HG02852 (cell line): Measurements from ENCODE around the gene TBX4.

Experiments
- ATAC-seq: cut with Tn5 transposase; IDR thresholded peaks from one replicate; pipeline ENCODE4 v1.9.1; 2021; ENCODE audit warnings: mild to moderate bottlenecking, moderate library complexity; ENCODE audit not compliant: unreplicated experiment

Gene TBX4

DNA sequence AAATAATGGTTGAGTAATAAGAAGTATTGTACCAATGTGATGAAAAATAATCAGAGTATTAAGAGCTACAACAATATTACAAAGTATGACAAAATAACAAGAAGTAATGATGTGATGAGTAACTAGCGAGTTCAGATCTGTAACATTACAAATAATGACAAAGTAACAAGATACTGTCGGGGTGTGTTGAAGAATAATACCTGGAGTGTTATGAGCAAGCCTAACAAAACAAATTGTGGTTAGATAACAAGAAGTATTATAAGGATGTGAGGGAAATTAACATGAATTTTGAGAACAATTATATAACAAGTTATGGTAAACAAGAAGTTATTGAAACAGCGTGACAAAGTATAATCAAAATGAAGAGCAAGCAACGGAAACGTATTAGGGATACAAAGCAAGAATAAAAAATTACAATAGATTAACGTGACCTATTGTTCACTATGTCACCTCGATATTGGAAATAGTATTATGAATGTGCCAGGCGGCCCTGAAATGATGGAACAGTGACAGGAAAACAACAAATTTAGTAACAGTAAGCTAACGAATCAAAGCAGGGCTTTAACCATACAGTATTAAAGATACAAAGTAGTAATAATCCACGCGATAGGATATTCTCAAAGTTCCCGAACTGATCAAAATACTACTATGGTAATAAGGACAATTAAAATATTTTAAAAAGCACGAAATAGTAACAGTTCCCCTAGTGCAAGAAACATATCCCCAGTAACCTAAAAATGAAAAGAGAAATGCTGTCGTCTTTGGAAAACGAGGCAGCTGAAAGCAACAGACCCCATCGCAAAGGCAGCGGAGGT is 1.6 kb downstream of the TBX4 start:
- ATAC-seq, result no peak

DNA sequence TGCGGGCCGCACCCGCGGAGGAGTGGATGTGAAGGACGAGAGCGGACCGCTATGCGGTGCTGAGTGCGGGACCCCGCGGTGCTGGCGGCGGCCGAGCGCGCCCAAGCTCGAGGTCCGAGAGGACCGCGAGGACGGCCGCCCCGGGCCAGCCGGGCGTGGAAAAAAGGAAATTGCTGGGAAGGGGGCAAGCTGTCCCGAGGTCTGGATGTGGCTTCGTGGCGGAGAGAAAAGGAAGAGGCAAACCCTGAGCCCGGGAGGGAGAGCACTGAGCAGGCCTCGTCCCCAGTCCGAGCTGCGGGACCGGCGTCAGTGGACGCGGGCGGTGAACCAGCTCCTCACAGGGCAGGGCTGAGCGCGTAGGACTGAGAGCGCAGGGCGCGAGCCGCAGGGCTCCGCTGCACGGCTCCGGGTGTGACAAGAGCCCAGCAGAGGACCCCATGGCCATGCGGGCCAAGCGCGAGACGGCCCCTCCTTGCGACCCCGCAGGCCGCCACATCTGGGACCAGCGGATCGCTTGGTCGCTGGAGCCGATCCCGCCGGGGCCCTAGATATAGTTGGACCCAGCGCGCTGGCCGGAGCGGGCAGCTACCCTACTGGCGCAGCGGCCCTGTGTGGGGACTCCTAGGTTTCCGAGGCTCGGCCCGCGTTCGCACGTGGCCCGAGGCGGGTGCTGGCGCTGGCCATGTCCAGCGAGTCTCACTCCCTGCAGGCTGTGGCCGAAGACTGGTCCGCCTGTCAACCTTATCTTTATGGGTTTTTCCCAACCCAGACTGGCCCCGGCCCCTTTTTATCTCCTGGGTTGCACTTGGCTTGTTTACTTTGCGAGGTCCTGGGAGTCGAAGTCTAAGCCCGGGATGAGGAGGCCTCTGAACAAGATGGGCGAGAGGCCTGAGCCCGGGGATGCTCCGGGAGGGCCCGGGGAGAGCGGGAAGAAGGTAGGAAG is 2.4 kb downstream of the TBX4 start:
- ATAC-seq, result no peak

DNA sequence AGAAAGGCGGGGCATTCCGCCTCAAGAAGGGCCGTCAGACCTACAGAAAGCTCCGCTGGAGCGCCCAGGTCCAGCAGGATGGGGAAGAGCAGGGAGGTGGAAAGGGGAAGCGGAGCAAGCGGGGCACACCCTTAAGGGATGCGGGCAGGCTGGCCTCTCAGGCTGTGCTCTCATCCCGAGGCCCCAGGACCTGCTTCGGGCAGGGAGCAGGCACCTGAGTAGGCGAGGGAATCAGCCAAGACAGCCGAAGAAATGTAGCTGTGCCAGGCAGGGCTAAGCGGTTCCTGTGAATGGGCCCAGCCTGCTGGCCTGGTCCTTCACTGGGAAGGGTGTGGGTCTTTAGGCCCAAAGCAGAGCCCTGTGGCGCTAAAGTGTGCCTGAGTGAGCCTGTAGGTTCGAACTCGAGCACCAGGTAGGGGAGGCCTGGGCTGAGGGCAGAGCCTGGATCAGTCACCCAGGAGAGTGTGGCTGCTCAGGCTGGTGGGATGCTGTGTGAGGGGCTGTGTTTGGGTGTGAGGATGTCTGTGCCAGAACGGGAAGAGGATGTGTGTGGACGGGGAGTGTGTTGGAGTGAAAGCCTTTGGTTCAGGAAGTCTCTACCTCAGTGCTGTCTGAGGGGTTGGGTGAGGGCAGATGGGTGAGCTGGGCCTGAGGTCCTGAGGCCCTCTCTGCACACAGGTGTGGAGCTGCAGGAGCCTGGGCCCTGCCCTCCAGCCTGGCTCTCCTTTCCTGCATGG is 3.3 kb downstream of the TBX4 start:
- ATAC-seq, result no peak

DNA sequence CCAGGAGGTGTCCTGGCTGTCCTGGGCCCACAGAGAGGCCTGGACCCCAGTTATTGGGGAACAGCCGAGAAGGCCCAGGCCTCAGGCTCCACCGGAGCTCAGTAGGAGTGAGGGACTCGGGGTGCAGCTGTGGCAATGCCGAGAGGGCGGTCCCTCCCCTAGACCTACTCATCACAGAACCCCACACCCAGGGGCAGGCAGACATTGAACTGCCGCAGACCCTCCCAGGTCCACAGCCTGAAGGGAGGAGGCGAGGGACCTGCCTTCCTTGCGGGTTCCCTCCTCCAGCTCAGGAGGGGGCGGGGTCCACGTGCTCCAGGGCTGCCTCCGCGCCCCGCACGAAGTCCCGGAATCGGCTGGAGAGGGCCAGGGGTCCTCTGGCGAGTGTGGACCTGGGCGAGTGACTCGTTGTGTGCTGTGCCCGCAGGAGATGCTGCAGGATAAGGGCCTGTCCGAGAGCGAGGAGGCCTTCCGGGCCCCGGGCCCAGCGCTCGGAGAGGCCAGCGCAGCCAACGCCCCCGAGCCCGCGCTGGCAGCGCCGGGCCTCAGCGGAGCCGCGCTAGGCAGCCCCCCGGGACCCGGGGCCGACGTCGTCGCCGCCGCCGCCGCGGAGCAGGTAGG is 3.9 kb downstream of the TBX4 start:
- ATAC-seq, result no peak

DNA sequence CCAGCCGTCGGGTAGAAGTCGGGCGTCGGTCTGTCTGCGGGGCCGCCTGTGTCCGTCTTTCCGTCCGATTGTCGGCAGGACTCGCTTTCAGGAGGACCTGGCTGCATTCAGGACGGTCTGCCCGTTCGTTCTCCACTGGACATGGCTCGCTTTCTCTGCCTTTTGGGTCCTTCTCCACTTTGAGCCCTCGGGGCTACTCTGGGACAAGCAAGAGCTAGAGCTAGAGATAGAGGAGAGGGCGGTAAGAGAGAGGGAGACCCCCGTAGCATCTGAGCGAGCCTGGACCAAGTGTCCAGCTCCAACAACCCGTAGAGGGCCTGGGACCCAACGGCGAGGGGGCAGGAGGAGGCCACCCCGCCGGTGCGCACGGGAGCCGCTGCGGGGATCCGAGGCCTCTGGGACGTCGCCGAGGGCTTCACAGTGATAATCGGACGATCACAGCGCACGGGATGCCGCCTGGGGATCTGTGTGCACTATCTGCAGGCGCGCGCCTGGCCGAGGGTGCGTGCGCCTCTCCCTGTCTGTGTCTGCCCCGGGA is 4.5 kb downstream of the TBX4 start:
- ATAC-seq, result no peak

DNA sequence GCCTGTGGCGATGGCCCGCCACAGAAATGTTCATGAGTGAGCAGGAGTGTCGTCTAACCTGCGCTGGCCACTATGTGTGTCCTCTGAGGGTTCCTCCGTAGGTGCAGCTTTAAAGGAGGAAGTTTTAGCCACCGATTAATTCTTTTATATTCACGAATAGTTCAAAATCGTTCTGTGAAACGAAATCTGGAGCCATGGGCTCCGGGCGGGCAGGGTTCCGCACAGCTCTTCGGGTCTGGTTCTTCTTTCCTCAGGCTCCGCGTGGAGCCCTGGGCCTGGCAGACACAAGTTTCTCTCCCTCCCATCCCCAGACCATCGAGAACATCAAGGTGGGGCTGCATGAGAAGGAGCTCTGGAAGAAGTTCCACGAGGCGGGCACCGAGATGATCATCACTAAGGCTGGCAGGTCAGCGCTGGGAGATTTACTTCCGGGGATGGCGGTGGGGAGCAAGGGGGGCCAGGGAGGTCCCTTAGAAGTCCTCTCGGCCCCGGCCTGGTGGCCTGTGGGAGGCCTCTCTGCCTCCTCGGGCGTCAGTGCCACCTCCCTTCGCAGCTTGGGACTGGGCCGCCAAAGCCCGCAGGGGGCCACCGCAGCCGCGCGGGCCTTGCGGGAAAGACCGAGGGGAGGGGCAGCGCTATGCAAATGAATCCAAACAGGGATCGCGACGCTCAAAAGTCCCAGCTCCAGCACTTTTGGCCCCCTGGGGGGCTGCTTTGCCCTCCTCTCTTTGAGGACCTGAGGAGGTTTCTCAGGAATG is 5.2 kb downstream of the TBX4 start:
- ATAC-seq, result no peak

DNA sequence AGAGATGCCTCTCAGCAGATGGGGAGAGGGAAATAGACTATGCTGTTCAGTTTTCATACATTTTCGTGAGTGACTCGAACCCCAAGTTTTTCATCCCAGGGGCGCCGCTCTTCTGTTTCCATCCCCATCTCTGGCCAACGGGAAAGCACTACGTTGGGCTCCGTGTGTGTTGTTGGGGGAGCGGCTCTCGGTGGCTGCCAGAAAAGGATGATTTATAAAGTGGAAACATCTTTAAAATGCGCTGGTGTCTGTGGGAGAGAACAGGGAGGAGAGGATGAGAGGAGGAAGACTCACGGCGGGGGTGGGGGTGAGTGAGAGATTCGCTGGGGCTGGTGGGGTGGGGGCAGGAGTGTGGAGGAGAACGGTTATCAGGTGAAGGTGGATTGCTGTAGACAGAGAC is 5.8 kb downstream of the TBX4 start:
- no peak for ATAC-seq

DNA sequence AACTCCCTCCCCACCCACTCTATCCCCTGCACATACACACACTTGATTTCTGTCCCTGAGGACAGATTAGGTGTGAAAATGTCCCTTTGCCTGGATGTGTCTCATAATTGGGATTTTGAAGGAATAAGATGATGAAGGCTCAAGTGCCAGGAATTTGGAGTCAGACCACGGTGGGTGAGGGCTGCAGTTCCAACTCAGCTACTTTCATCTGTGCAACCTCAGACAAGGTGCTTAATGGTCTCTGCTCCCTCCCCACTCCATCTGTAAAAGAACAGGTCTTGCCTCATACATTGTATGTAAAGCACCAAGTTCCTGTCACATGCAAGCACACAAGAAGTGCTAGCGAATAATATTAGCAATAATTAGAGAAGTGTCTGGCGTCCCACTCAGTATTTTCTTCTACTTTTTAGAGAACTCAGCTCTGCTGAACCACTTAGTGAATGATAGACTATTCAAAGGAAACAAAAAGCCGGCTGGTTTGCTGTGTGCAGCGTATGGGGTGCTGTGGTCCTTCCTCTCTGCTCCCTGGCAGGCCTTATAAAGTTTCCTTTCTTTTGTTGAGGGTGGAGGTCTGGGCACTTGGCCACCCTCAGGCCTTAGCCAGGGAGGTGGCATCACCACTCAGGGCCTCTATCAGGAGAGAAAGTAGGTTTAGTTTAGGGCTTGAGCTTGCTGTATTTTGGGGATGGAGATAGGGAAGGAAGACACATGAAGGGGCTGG is 6.4 kb downstream of the TBX4 start:
- no peak for ATAC-seq

DNA sequence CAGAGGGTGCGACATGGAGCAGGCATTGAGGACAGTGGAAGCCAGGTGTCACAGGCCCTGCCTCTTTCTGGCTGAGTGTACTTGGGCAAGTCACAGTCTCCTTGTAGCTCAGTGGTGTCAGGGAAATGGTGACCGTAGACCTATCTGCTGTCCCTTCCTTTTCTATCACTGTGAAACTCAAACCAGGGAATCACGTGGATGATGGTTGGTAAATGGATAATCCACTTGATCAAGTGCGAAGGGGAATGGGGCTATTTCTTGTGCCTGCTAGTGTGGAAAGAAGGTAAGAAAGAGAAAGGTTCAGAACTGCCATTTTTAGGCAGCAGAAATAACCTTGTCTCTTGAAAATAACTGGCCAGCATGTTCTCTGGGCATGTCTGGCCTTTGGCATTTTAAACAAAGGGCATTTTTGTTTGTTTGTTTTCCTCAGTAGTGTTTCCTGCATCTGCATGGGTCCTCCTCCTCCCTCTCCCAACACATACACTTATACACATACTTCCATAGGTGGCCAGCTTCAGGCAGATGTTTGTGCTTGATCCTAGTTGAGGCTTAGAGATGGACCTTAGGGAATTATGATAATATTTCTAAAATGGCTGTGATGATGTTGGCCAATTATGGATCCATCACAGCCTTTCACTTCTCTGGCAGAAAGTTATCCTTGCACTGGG is 7.1 kb downstream of the TBX4 start:
- ATAC-seq, result no peak

DNA sequence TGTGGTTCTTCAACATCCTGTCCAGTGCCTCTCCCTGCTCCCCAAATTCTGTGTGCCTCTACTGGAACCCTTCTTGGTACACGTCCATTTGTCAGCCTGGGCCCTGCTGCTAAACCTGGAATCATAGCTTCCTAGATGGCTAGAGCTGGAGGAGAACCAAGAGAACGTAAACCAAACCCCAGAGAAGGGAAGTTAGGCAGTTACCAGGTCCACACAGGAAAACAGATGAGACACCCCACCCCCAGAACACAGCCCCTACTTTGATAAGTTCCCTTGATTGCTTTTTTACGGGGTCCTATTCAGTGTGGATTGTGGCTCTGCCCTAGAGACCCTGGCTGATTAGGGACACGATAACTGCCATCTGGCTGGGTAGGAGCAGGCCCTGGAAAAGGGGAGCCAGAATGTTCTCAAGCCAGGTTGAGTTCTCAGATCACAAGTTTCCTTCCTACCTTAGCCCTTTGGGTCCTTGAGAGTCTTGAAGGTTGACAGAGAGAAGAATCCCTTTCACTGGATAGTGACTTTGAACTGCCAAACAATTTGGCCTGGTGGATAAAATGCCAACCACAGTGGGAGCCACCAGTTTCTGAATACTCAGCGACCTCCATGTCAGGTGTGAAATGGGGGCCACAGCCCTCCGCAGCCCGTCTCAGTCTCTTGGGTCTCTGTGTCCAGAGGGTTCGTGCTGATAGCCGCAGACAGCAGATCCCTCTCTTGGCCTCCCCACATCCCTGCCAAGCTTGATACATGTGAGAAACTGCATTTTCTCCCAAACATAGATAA is 7.9 kb downstream of the TBX4 start:
- no peak for ATAC-seq

DNA sequence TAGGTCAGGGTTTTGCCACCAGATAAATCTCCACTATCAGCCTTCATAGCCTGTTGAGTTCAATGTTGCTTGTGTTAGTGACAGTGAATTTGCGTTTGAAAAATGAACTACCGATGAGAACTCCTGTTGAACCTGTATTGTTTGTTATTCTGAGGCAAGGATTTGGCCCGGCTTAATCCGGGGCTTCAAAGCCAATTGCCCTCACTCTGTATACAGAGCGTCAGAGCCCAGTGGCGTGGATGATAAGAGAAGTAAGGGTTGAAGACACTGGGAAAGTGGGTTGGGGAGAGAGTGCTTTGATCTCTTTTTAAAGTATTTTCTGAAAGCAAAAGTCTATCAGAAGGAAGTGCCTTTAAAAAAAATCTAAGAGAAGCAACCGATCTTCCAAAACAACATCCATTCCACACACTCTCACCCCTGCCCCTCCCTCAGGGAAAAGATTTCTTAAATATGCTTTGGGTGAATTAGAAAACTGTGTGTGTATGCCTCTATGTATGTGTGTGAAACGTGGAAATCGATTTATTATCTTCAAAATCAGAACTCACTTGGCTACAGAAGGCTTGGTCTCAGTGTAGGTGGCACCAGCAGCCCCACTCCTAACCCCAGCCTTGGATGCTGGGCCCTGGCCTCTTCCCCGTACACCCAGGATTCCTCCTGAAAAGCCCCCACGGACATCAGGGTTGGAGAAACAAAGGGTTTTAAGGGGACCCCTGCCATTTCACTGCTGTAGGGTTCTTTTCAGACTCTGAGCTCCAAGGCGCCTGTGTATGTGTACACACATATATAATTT is 8.8 kb downstream of the TBX4 start:
- ATAC-seq, result no peak

DNA sequence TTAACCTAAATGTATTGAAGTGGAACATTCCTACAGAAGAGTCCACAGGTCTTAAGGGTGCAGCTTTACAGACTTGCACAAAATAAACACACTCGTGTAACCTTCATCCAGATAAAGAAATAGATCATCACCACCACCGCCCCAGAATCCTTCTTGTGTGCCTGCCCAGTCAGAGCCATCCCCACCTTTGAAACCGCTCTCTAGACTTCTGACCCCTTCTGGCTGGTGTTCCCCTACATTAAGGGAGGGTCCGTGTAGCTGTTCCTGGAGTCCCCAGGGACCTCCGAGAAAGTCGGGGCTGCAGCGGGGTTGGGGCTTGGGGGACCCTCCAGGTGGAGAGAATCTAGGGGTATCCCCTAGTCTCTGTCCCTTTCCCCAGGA is 9.4 kb downstream of the TBX4 start:
- ATAC-seq, result no peak

DNA sequence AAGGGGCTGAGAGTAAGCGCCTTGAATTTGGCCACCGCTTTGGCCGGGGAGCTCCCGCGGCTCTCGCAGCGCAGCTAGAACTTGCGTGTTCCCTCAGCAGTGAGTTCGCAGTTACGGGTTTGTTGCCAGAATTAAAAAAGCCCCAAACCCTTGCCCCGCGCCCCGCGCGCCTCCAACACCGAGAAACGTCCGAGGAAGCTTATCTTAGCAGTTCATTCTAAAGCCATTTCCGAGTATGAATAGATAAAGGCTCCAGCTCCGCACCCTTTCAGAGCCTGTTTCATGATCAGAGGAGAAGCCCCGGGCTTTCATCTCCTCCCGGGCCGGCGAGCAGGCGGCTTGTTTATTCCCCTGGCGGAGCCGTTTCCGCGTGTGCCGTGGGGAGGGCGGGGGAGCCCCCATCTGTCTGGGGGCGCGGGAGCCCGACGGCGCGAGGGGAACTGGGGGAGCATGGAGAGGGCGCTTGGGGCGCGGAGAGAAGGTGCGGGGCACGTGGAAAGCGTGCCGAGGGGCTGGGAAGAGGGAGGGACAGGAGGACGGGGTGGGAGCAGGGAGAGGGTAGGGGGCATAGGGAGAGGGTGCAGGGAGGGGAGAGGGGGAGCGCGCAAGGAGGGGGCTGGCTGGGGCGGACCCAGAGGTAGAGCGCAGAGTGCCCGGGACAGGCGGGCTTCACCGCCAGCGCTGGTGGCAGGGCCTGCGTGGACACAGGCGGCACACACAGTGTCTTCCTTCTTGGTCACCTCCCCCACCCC is 9.9 kb downstream of the TBX4 start:
- ATAC-seq, result no peak

DNA sequence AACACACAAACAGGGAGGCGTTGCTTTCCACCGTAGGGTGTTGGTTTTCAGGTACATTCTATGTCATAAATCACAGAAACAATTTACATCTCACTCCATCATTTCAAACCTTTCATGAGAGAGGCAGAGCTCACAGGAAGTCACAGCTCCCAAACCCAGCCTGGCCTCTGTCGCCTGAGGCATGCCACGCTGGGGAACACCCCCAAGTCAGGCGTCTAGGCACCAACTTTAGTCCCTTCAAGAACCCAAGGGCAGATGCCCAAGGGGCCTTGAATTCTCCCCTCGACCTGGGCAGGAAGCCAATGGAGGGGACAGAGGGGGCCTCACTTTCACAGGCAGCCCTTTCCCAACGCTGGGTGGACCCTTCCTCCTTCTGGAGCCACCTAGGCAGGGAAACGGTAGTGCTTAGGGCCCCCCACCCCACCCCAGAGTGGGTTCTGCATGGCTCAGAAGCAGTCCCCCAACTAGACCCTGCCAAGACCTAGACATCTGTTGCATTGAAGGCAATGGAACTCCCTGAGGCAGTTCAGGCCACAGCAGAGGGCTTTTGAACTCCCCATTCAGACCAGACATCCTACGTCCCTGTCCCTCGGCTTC is 10.6 kb downstream of the TBX4 start:
- no peak for ATAC-seq

DNA sequence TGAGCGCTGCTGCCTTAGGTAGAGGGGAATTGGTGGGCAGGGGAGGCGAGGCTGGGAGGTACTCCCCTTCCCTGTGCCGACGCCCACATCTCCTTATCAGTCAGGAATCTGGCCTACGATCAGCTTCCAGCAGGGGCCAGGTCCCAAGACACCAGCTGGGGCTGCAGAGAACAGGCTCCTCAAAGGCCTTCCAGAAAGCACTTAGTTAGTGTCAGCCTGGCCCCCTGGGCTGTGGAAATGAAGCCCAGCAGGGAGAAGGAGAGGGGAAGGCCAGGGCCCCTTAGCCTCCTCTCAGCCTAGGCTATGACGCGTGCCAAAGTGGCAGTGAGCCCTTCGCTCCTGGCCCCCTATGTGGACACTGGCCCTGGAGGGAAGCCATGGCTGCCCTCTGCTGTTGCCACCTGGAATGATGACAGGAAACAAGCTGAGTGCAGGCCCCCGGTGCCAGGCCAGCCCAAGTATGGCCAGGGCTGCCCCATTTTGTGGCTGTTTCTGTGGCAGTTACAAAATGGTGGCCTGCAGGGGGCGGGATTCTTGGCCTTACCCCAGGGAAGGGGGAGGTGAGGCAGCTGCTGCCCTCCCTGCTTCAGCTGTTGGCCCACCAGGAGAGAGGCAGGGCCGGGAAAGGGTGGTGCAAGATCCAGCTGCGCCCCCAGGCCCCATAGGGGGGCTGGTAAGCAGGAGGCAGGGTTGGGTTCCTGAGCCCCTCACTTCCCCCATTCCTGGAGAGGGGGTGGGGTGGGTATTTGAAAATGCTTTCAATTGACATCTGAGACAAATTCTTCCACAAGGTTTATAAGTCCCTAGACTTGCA is 11.3 kb downstream of the TBX4 start:
- ATAC-seq, result no peak
